Activated CD8-positive, alpha-beta T cell treated with anti-CD3 and anti-CD28 coated beads for 36 hours (primary cell): ENCODE data around the gene PTPN14. TPM values are rescaled to one million over a fixed set of nuclear protein-coding genes. Genes with fewer than 3 reads are reported as not detected.
"Not testable (repeated sequence)": the region's sequence is repeated elsewhere in the genome, so short reads cannot be mapped to it uniquely, and the experiment has no call there.

ENCODE experiments used
- ATAC-seq: fragments of 200-7000 bp; cut with Tn5 transposase; one replicate; pipeline ENCODE4 v1.10.0; 2021; ENCODE audit warnings: mild to moderate bottlenecking, moderate library complexity
- CTCF ChIA-PET: fragments of 350-600 bp; sonication (Branson Sonifier 250); formaldehyde crosslinking; loops from one replicate; lab custom pipeline; 2021; ENCODE audit warnings: antibody characterized with exemption; lab: Charles Lee
- POLR2A ChIA-PET: fragments of 350-600 bp; sonication (Branson Sonifier 250); formaldehyde crosslinking; loops from one replicate; lab custom pipeline; 2021; ENCODE audit warnings: antibody characterized with exemption; lab: Charles Lee
- DNase-seq: peaks from one replicate; pipeline ENCODE4 v3.0.0-alpha.2; 2020
- H3K27ac Mint-ChIP-seq: one replicate; pipeline ENCODE4 v1.8.0; 2021; ENCODE audit warnings: mild to moderate bottlenecking, mixed read lengths
- H3K27me3 Mint-ChIP-seq: one replicate; pipeline ENCODE4 v1.8.0; 2021; ENCODE audit warnings: mixed read lengths
- H3K36me3 Mint-ChIP-seq: one replicate; pipeline ENCODE4 v1.8.0; 2021; ENCODE audit warnings: low read depth, mixed read lengths
- H3K4me1 Mint-ChIP-seq: one replicate; pipeline ENCODE4 v1.8.0; 2021; ENCODE audit warnings: low read depth, mixed read lengths
- H3K4me3 Mint-ChIP-seq: one replicate; pipeline ENCODE4 v1.8.0; 2021; ENCODE audit warnings: mild to moderate bottlenecking, moderate library complexity, mixed read lengths
- H3K9me3 Mint-ChIP-seq: one replicate; pipeline ENCODE4 v1.8.0; 2021; ENCODE audit warnings: mixed read lengths
- CTCF ChIP-seq: fragments of 200-600 bp; IDR thresholded peaks from one replicate; pipeline ENCODE4 v1.8.0; 2022; ENCODE audit warnings: antibody characterized with exemption, mild to moderate bottlenecking
- intact Hi-C: fragments of 100-400 bp; cut with micrococcal nuclease; formaldehyde crosslinking; loops from one replicate; pipeline ENCODE4 v1.10.0; 2022
- total RNA-seq, 2 experiments: library from RNA; stranded (reverse); gene quantifications; one replicate each; pipeline ENCODE4 v1.2.3, GENCODE V29; 2021

PTPN14 gene
- total RNA-seq, 2 experiments from 2014 or later: 0.27 to 0.34 TPM

GRCh38 chr1:214494706-214495105 is 56.7 kb downstream of the PTPN14 start:
- Mint-ChIP-seq H3K4me3 (no peak overlapping the region), H3K27me3 (peaks cover 7% of the 10 kb centered on the region), H3K9me3 (no peaks in the 10 kb centered on the region), H3K4me1 (no peaks in the 10 kb centered on the region), H3K27ac (no peak overlapping the region), H3K36me3 (no peaks in the 10 kb centered on the region)
- CTCF ChIA-PET: no interaction called here
- ATAC-seq: no peak
- no peak for DNase-seq
- intact Hi-C loops: no loop called here
- POLR2A ChIA-PET: no interaction called here
- no peak for TF ChIP-seq CTCF

DNA sequence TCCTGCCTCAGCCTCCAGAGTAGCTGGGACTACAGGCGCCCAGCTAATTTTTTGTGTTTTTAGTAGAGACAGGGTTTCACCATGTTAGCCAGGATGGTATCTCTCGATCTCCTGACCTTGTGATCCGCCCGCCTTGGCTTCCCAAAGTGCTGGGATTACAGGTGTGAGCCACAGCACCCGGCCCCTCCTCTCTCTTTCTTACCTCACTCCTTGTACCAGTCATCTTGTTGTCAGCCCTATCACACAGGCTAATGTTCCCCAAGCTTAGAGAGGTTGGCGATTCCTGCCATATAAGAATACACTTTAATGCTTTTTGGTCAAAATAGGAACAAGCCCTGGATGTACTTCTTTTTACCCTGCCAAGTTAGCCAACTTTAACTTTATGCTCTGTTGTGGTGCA is 57.2 kb downstream of the PTPN14 start:
- H3K4me3 Mint-ChIP-seq, H3K9me3 Mint-ChIP-seq, H3K36me3 Mint-ChIP-seq, intact Hi-C loops, H3K4me1 Mint-ChIP-seq, H3K27me3 Mint-ChIP-seq, H3K27ac Mint-ChIP-seq, CTCF ChIA-PET, ATAC-seq, POLR2A ChIA-PET, DNase-seq: not testable (repeated sequence)

GRCh38 chr1:214493126-214493796 is 58.1 kb downstream of the PTPN14 start:
- no peak for TF ChIP-seq CTCF
- CTCF ChIA-PET: no interaction called here
- H3K27ac Mint-ChIP-seq: no peak overlapping the region
- H3K36me3 Mint-ChIP-seq: no peaks in the 10 kb centered on the region
- ATAC-seq: no peak
- DNase-seq: no peak
- intact Hi-C loops: no loop called here
- POLR2A ChIA-PET: no interaction called here
- no peak overlapping the region for H3K4me3 Mint-ChIP-seq
- H3K4me1 Mint-ChIP-seq: no peaks in the 10 kb centered on the region
- peaks cover 7% of the 10 kb centered on the region for H3K27me3 Mint-ChIP-seq
- no peaks in the 10 kb centered on the region for H3K9me3 Mint-ChIP-seq

- no peak for ATAC-seq
- Mint-ChIP-seq H3K4me3 (no peak overlapping the region), H3K27ac (no peak overlapping the region), H3K36me3 (no peaks in the 10 kb centered on the region), H3K9me3 (no peaks in the 10 kb centered on the region), H3K27me3 (peaks cover 7% of the 10 kb centered on the region), H3K4me1 (no peaks in the 10 kb centered on the region)
- DNase-seq: no peak
- POLR2A ChIA-PET: no interaction called here
- no peak for TF ChIP-seq CTCF
- CTCF ChIA-PET: no interaction called here
- intact Hi-C loops: no loop called here
Measured at GRCh38 chr1:214492401-214493075, 58.9 kb downstream of the PTPN14 start.

DNA sequence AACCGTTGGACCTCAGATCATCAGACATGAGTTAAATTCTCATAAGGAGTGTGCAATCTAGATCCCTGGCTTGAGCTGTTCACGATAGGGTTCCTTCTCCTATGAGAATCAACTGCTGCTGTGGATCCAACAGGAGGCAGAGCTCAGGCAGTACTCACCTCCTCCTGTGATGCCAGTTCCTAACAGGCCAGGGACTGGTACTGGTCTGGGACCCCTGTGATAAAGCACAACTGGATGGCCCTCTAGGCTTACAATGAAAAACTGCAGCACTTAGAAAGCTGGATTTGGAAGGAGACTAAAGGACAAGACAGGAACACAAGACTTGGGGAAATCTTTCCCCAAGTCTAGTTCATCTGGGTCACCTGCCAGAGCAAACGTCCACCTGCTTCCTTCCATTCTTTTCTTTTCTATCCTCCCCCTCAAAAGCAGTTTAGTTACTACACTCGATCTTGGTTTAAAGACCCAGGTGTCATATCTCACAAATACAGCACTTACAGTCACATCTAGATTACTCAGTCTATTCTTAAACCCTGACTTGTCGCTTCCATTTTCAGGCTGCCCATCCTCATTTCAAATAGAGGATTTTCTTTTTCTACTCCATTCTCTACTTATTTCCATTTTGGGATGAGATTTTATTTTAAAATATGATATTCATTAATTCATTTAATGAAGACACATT is 59.8 kb downstream of the PTPN14 start:
- intact Hi-C loops: no loop called here
- POLR2A ChIA-PET: no interaction called here

More for the DNA sequence above, 59.8 kb downstream of the PTPN14 start:
- no peaks in the 10 kb centered on the region for H3K36me3 Mint-ChIP-seq
- CTCF ChIA-PET: interaction anchor here (1.0 kb wide), 1 partner anchor 159 kb away, joined by 3 read pairs; no protein-coding TSS in a partner anchor
- H3K4me3 Mint-ChIP-seq: no peak overlapping the region
- ATAC-seq (no peak), DNase-seq (no peak)
- no peak for TF ChIP-seq CTCF
- no peaks in the 10 kb centered on the region for H3K9me3 Mint-ChIP-seq
- H3K27ac Mint-ChIP-seq: no peak overlapping the region
- peaks cover 7% of the 10 kb centered on the region for H3K27me3 Mint-ChIP-seq
- no peaks in the 10 kb centered on the region for H3K4me1 Mint-ChIP-seq
